ENCODE results near the gene PLD5.

DNA sequence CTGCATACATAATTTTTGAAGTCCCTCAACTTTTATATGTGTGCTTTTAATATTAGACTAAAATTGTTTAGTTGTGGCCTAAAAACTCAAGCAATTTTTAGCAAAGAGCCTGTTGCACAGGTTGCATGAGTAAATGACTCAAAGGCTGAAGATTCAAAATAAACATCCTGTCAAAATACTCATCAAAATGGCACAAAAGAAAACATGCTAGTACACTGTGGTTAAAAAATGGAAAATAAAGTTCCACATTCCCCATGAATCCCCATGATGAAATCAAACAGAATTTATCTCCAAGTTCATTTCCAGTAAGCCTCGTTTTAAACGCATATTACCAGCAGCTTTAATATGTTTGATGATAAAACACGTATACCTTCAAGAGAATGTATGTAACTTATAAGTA, 295.5 kb downstream of the PLD5 start:
- TF ChIP-seq, protein P1, sequence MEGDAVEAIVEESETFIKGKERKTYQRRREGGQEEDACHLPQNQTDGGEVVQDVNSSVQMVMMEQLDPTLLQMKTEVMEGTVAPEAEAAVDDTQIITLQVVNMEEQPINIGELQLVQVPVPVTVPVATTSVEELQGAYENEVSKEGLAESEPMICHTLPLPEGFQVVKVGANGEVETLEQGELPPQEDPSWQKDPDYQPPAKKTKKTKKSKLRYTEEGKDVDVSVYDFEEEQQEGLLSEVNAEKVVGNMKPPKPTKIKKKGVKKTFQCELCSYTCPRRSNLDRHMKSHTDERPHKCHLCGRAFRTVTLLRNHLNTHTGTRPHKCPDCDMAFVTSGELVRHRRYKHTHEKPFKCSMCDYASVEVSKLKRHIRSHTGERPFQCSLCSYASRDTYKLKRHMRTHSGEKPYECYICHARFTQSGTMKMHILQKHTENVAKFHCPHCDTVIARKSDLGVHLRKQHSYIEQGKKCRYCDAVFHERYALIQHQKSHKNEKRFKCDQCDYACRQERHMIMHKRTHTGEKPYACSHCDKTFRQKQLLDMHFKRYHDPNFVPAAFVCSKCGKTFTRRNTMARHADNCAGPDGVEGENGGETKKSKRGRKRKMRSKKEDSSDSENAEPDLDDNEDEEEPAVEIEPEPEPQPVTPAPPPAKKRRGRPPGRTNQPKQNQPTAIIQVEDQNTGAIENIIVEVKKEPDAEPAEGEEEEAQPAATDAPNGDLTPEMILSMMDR (IDR thresholded peaks at IDR 0.05), result no peak
- TF ChIP-seq POLR2A (IDR thresholded peaks at IDR 0.05) (no peak), EP300 (IDR thresholded peaks at IDR 0.05) (no peak)

Data from ovary (tissue), 3 donors.